ENCODE measurements around the gene CFAP251.

- TF ChIP-seq EP300 (IDR thresholded peaks at IDR 0.05) (no peak), CTCF (IDR thresholded peaks at IDR 0.05) (no peak), POLR2AphosphoS5 (IDR thresholded peaks at IDR 0.05) (no peak), POLR2A (IDR thresholded peaks at IDR 0.05; ENCODE audit: low read depth) (no peak)
These were observed 104.3 kb downstream of the CFAP251 start for GRCh38 chr12:122022393-122023338.
